Esophagus muscularis mucosa (tissue), 3 donors: ENCODE measurements around the gene RASL11B.

Experiments
- CTCF ChIP-seq, 3 experiments: fragments of 200-600 bp in 2 of 3; fragments of 450-650 bp in 1 of 3; sonication (generic) in 2 of 3; IDR thresholded peaks; one replicate each; pipeline ENCODE4 v1.5.1; 2017 to 2019; ENCODE audit warnings: antibody characterized with exemption in 3 of 3, mild to moderate bottlenecking in 2 of 3, moderate library complexity in 1 of 3
- POLR2A ChIP-seq: fragments of 450-650 bp; IDR thresholded peaks from one replicate; pipeline ENCODE4 v1.6.1; 2017; ENCODE audit warnings: antibody characterized with exemption, moderate library complexity, mild to moderate bottlenecking, low read depth

GRCh38 chr4:52856801-52857200, 5.3 kb upstream of the RASL11B start:
- TF ChIP-seq POLR2A: no peak
- TF ChIP-seq CTCF (IDR thresholded peaks at IDR 0.05): no peak
